ENCODE measurements around the gene GPR4.

Gene GPR4

DNA sequence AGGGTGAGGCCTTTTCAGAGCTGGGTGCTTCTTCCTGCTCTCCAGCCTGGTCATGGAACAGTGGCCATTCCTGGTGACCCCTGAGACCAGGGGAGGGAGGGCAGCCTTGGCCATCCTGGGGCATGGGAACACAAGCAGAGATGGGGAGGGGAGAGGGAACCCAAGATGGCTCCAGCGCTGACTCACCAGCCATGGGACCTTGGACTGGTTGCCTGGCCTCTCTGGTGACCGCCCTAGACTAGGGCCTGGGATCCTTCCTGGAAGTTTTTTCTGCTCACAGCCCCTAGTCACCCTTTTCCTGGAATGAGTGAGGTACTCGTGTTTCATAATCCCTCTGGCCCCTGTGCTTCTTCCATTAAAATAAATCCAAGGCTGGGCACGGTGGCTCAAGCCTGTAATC is 14.1 kb downstream of the GPR4 start:
- DNase-seq: no peak

DNA sequence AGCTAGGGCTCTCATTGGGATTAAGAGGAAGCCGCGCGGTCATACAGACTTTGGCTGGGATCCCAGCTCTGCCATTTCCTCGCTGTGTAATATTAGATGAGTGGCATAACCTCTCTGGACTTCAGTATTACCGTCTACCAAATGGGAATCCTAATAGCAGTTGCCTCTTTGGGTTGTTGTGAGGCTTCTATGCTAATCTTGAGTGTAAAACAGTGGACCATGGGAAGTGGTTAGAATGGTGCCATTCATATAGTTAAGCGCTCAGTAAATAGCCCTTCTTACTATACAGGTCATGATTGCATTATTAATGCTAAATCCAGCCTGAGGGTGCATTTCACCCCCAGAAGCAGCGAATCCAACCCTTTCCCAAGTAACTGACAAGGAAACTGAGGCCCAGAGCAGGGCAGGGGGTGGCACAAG is 16.8 kb downstream of the GPR4 start:
- no peak for DNase-seq

DNA sequence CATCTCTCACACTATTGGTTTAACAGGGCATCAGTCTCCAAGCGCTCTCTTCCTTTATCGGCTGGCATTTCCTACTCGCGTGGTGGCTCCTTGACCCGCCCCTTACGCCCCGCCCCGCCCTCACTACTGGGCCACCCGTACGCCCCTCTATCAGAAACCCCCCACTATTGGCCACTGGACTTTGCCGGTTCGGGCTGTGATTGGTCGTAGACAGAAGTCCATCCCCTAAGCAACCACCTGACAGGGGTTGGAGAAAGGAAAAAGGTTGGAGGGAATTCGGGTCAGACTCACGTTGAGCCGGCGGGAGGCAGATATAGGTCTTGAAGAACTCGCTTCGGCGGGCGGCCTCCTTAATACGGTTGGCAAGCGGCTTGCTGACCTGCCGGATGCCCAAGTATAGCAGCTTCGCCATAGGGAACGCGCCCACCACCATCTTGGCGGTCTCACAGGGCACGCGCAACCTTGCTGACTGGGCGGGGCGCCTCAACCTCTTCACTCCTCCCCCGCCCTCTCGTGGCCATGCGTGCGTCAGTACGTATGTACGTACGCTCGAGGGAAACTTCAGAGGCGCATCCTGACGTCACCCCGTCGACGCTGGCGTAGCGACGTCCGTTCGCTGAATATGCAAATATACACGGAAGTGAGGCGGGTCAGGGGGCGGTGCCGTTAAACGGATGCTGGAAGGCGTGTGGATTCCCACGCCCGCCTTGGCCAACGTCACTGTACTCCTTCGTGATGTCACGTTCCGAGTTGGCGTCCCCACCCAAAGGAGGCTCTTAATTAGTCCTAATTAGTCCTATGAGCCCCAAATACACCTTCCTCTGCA is 17.5 kb downstream of the GPR4 start, which contains the start of gene OPA3:
Gene OPA3 (minus strand): TSS at position 471 of the 826 bp plus-strand sequence. CDS start 38 bp downstream, at position 433.
- DNase-seq: peak; percentile 99

DNA sequence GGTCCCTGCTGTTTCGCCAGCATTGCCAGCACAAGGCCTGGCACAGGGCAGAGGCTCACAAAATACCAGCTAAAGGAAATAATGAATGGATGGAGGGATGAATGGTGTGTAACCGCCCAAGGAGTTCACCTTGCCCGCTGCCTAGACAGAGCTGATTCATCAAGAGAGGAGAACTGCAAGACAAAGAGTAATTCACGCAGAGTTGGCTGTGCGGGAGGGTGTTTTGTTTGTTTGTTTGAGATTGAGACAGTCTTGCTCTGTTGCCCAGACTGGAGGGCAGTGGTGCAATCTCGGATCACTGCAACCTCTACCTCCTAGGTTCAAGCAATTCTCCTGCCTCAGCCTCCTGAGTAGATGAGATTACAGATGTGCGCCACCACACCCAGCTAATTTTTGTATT is 20.4 kb downstream of the GPR4 start:
- no peak for DNase-seq

DNA sequence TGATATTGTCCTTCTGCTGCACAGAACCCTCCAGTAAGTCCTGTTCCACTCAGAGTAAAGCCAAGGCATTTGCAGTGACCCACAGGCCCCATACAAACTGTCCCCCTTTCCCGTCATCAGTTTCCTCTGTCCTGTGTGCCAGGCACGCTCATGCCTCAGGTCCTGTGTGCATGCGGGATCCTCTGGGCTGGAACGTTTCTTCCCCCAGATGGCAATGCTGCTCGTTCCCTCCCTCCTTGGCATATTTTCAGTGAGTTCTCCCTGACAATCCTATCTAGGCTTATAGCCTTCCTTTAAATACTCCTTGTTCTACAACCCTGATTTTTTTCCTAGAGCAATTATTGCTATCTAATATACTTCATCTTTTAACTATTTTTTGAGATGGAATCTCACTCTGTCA is 23.2 kb downstream of the GPR4 start:
- no peak for DNase-seq

DNA sequence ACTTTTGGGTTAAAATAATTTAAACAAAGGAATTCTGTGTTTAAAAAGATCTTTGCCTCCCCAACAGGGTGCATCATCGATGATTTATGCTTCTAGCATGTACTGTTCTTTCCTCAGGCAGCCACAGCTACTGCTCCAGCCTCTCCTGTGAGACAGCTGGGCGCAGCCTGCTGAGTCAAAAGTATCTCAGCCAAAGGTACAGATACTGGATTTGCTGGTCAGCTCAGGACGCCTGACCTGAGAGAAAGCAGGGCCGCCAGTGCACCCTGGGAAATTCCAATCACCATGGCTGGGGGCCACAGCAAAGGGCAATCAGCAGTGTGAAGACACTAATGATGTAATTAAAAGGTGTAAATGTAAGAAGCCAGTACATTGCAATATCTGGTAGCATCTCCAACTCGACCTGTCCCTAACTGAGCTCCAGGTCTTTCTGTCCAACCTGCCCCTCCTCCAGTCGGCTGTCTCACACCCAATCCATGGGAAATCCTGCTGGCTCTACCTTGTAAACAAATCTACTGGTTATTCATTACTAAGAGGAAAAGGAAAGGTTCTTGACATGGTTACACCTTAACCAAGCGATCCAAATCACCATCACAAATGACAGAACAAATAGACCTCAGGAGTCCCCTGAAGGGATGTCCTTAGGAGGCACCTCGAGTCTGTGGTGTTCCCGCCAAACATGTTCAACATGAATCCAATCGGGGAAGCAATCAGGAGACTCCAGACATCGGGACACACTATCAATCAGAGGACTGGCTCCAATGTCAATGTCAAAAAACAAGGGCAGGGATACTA is 24.7 kb downstream of the GPR4 start:
- DNase-seq: no peak

DNA sequence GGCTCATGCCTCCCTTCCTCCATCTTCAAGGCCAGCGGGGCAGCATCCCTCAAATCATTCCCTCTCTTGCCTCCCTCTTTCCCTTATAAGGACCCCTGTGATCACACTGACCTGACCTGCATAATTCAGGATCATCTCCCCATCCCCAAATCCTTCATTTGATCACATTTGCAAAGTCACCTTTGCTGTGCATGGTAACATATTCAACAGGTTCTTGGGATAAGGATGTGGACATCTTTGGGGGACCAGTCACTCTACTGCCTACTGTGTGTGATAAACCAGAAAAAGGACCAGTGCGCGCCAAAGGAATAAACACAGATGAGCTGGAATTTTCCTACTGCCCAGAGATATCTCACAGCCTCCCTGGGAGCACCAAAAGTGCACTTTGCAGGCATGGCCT is 25.3 kb downstream of the GPR4 start:
- DNase-seq: no peak

DNA sequence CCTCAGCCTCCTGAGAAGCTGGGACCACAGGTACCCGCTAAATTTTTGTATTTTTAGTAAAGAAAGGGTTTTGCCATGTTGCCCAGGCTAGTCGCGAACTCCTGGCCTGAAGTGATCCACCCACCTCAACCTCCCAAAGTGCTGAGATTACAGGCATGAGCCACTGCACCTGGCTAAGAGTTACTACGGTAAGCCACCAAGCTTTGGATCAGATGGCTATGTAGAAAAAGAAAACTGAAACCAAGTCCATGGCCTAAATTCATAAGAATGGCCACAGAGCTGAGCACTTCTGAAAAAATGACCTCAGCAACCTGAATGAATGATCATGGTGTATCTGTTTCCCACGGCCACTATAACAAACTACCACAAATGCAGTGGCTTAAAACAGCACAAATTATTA is 26.8 kb downstream of the GPR4 start:
- no peak for DNase-seq

DNA sequence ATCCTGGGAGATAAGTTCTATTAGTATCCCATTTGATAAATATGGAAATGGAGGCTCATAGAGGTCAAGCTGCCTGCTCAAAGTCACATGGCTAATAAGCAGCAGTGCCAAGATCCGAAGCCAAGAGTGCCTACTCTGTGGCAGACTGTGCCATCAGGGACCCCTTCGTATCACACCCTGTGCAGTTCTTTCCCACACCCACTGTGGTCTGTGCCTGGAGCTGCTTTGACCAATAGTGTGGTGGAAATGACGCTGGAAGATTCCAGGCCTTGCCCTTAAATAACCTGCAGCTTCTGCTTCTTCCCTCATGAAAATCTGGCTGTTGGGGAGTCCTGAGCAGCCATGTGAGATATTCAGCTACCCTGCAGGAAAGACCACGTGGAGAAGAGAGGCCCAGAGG is 27.5 kb downstream of the GPR4 start:
- DNase-seq: no peak

DNA sequence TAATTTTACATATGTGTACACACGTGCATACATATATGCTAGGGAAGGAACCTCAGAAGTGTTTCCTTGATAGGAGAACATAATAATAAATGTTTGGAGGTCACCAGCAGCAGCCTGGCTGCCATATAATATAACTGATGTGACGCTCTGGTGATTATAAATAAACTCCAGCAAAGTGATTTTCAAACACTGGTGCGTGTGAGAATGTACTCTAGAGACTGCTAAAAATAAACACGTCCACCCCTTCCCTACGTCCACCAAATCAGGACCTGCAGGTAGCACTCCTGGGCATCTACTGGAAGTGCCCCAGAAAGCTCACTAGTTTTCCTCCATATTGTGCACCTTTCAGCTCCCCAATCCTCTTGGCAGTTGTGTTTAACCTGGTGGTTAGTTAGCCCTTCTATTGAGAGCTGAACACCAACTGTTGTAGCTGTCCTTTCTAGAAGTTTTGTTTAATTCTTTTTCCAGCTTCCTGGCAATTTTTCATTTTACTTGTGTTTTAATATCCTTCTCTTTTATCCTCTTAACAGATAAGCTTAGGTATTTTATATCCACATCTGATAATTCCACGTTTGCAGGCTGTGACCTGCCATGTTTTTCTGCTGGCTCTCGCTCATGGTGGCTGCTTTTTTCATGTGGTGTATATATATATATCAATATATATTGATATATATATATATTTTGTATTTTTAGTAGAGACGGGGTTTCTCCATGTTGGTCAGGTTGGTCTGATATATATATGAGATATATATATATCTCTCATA is 30.4 kb downstream of the GPR4 start:
- no peak for DNase-seq

DNA sequence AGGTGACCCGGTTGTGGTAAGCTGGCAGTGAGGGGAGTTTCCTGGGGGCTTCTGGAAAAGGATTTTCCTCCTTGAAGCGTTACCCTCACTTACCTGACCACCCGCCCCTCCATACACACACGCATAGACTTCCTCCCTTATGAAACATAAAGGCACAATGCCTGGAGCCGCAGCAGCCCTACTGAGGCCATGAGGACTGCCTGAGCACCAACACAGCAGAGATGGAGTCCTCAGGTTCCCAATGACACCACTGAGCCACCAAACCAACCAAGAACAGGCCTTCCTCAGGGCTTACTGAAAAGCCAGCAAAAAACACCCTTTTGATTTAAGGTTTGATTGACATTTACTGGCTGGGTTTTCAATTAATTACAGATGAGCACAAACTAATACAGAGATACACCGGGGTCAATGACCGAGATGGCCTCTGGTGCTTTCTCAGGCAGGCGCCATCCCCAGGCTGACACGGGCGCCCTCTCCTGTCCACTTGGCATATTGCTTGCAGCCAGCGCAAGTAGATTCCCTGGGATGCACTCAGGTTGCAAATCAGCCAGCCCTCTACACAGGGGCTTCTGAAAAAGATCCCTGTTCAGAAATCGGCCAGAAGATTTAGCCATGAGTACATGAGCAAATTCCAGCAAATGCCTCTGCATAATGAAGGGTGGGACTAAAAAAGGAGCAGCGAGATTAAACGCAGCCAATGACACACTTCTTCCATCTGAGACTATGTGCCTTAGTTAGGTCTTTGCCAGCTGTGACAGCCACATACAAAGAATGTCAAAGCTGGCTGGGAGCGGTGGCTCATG is 32.2 kb downstream of the GPR4 start:
- peak; percentile 61 for DNase-seq

DNA sequence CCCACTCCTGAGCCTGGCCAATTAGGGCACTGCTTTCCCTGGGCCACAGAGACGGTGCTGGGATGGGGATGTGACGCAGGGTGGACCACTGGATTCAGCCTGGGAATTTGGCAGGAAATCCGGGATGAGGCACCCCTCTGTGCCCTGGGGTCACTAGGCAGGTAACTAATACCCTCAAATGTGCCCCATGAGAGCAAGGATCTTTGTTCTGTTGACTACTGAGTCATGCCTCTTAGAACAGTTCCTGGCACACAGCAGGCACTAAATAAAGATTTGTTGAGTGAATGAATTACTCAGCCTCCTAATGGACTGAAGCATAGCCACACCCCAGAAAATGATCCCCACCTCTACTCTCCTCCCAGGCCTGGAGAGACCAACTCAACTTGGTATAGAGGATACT is 33.3 kb downstream of the GPR4 start:
- no peak for DNase-seq

DNA sequence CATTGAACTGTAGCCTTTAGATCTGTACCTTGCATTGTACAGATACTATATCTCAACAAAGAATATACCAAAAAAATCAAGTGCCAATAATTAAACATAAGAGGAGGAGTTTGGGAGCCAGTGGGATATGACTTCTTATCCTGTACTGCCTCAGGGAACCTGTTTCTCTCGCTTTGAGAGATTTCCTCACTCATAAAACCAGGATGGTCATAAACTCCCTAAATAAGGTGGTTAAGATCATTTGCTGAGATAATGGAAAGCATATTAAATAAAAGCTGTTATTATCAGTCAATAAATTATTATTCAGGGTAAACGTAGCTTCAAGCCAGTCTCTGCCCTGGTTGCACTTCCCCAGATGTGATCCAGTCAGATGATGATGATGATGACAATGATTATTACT is 34.4 kb downstream of the GPR4 start:
- DNase-seq: no peak

DNA sequence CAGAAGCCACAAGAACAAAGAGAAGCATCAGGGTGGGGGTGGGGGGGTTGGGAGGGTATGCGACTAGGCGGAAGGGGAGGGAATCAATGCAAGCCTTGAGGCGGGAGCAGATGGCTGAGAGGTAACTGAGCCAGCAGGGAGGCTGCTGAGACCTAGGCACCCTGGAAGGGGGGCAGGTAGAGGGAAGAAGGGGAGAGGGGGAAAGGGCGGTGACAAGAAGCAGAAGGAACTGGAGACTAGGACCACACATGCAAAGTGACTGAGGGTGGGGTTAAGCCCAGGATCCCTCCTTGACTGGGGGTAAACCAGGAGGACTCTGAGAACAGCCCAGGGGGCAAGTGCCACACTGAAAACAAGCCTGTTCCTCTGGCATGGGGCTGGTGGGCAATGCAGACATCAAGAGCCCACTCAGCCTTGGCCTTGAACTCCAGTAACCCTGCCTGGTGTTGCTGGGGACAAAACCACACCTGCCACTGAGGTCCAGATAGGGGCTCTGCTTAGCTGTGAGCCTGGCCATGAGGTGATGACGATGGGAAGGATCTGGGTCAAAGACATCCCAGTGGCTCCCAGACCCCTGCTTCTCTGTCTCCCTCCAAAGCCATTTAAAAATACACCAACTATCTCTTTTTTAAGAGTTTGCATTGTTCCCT is 37.8 kb downstream of the GPR4 start:
- no peak for DNase-seq

DNA sequence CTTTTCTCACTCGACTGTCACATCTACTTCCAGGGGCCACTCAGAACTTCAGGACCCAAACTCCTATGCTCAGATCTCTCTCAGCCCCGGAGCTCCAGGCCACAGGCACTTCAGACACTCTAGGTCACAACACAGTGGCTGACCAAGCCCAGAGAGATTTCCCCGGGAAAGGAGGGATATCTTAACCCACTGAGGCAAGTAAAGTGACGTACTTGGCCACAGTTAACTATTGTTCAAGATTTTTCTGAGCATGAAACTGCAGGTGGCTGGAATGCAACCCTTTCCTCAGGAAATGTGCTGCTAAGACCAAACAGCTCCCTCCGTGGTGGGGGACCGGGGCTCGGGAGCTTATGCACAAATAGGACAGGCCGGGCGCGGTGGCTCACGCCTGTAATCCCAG is 41.3 kb downstream of the GPR4 start:
- no peak for DNase-seq

DNA sequence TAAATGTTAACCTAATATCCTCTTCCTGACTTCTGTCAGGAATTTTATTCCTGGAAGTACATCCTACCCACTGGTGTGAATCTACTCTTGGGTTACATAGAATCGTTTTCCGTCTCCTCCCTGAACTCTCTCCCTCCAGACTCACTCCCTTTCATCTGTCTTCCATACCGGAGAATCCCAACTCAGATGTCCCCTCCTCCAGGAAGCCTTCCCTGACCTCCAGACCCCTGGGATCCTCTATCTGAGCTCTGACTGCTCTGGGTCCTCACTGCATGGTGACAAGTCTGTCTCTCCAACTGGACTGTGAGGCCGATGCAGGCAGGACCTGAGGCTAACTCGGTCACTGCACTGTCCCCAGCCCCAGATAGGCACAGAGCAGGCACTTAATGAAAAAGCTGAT is 42.0 kb downstream of the GPR4 start:
- no peak for DNase-seq

DNA sequence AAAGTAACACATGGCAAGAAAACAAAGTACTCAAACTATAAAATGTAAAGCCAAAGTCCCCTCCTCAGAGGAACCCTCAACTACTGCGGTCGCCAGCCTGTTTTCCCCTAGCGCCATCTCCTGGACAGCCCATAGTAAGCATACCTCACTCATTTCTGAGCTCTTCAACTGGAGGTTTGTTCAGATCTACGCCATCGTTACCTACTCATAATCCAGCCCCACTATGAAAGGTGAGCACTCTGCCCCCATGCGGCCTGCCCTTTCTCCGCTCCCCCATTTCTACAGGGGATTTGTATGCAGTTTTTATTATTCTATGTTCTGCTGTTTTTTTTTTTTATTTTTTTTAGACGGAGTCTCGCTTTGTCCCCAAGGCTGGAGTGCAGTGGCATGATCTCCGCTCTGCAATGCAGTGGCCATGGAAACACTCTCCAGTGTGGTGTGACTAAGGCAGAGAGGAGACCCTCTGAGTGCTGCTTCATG is 43.6 kb downstream of the GPR4 start:
- DNase-seq: peak; percentile 74

DNA sequence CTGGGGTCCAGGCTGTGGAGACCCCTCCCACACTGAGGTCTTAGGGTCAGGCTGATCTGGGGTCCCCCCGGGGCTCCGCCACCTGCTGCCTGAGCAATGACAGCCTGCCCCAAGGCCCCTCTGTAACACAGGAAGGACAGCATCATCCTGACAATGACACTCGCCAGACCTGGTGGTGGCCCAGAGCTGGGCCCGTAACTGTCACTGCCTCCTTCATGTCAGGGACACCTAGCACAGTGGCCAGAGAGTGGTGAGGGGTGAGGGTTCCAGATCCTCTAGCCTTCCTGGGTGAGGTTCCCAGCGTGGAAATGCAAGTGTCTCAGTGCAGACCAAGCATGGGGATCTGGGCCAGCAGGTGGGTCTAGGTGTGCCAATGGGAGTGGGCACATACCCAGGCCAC is 45.2 kb downstream of the GPR4 start:
- no peak for DNase-seq

DNA sequence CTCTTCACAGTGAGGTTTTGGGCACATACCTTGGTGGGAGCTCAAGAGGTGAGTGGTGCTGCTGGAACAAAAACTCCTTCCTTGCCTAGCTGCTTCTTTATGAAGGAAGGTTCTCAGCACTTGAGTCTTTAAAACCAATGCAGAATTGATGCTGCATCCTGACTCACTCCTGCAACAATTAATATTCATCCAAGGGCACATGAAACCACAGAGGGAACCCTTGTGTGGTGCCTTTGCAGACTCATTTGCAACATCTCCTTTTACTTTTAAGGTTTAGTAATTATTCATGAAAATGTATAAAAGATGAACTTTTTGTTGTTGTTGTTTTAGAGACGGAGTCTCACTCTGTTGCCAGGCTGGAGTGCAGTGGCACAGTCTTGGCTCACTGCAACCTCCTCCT is 47.5 kb downstream of the GPR4 start:
- no peak for DNase-seq

DNA sequence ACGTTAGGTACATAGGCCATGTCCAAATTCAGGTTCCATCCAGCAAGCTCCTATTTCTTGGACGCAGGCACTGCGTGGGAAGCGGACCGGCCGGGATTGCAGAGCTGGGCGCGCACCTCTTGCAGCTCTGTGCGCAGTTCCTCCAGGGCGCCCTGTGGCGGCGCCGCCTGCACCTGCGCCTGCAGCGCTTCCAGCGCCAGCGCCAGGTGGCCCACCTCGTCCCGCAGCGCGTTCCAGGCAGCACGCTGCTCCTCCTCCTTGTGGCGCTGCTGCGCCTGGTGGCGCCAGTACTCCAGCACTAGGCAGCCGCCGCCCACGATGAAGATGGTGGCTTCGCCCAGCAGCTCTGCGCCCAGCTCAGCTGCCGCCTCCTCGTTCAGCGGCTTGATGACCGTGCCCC is 48.5 kb downstream of the GPR4 start:
- no peak for DNase-seq

DNA sequence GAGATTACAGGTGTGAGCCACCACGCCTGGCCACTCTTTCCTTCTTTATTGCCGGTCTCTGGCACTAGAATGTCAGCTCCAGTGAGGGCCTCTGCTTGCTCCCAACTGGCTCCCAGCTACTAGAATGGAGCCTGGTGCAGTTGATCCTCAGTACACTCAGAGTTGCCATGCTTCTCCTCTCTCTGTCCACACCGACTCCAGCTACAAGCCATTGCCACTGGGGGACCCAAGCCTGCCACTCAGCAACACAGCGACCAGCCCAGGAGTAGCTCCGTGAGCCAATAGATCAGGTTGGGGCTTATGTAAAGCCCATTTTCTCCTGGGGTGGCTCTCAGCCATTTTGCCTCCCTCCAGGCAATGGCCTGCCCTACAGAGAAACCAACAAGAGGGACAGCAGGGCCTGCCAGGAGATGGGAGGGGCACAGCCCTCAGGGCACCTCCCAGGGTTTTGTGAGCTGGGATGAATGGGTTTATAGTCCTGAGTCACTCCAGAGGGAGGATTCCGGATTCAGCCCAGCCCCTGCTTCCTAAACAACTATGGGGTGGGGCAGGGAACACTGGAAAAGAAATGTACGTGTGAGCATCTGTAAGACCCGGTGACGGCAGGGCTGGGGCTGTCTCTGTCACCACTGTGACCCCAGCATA is 53.9 kb downstream of the GPR4 start:
- no peak for DNase-seq
